Neural progenitor cell (in vitro differentiated cells): ENCODE measurements around the gene SMARCA4. TPM values are rescaled to one million over a fixed set of nuclear protein-coding genes. Genes with fewer than 3 reads are reported as not detected.

ENCODE experiments used
- DNase-seq: peaks from one replicate; pipeline ENCODE4 v3.0.0-alpha.2; 2016; ENCODE audit warnings: low spot score
- H2AFZ ChIP-seq: fragments of 200-600 bp; sonication (generic); replicated peaks from 2 replicates; pipeline ENCODE4 v1.6.1; 2016; ENCODE audit warnings: antibody characterized with exemption
- H3F3A ChIP-seq: fragments of 200-600 bp; sonication (generic); 2 replicates; pipeline ENCODE4 v1.6.1; 2016; ENCODE audit warnings: antibody characterized with exemption, low read depth
- H3K27ac ChIP-seq: fragments of 200-600 bp; sonication (generic); 2 replicates; pipeline ENCODE4 v1.5.1; 2016; ENCODE audit warnings: mild to moderate bottlenecking
- H3K27me3 ChIP-seq: fragments of 200-600 bp; sonication (generic); 2 replicates; pipeline ENCODE4 v1.6.1; 2016; ENCODE audit warnings: mild to moderate bottlenecking, moderate library complexity
- H3K36me3 ChIP-seq: fragments of 200-600 bp; sonication (generic); 2 replicates; pipeline ENCODE4 v1.5.1; 2016
- H3K4me1 ChIP-seq: fragments of 200-600 bp; sonication (generic); 2 replicates; pipeline ENCODE4 v1.6.1; 2016; ENCODE audit warnings: mixed run types
- H3K4me2 ChIP-seq: fragments of 200-600 bp; sonication (generic); 2 replicates; pipeline ENCODE4 v1.6.1; 2016
- H3K4me3 ChIP-seq: fragments of 200-600 bp; sonication (generic); 2 replicates; pipeline ENCODE4 v1.5.1; 2016
- H3K79me2 ChIP-seq: fragments of 200-600 bp; sonication (generic); 2 replicates; pipeline ENCODE4 v1.6.1; 2016; ENCODE audit warnings: low read depth
- H3K9ac ChIP-seq: fragments of 200-600 bp; sonication (generic); 2 replicates; pipeline ENCODE4 v1.6.1; 2016
- H3K9me3 ChIP-seq: fragments of 200-600 bp; sonication (generic); 2 replicates; pipeline ENCODE4 v1.5.1; 2016; ENCODE audit warnings: low read depth
- H4K20me1 ChIP-seq: fragments of 200-600 bp; sonication (generic); 2 replicates; pipeline ENCODE4 v1.6.1; 2016; ENCODE audit warnings: low read depth
- H3K27ac Mint-ChIP-seq: 3 replicates; pipeline ENCODE4 v1.8.0; 2021; ENCODE audit warnings: mixed read lengths
- H3K27me3 Mint-ChIP-seq: 2 replicates; pipeline ENCODE4 v1.8.0; 2022; ENCODE audit warnings: low read depth, mild to moderate bottlenecking, inconsistent platforms, moderate library complexity, mixed read lengths; ENCODE audit not compliant: insufficient read depth
- H3K36me3 Mint-ChIP-seq: 3 replicates; pipeline ENCODE4 v1.8.0; 2021; ENCODE audit warnings: mixed read lengths
- H3K4me1 Mint-ChIP-seq: 3 replicates; pipeline ENCODE4 v1.8.0; 2021; ENCODE audit warnings: mixed read lengths
- H3K4me3 Mint-ChIP-seq: 3 replicates; pipeline ENCODE4 v1.8.0; 2021; ENCODE audit warnings: mild to moderate bottlenecking, moderate library complexity, mixed read lengths
- H3K9me3 Mint-ChIP-seq: 3 replicates; pipeline ENCODE4 v1.8.0; 2020; ENCODE audit warnings: mixed read lengths
- CTCF ChIP-seq: fragments of 200-600 bp; sonication (generic); IDR thresholded peaks from 2 replicates; pipeline ENCODE4 v1.5.1; 2017; ENCODE audit warnings: antibody characterized with exemption, mild to moderate bottlenecking
- EZH2 ChIP-seq: fragments of 200-600 bp; sonication (generic); IDR thresholded peaks from 2 replicates; pipeline ENCODE4 v1.6.1; 2017; ENCODE audit warnings: antibody characterized with exemption, mild to moderate bottlenecking, moderate library complexity
- EZH2phosphoT487 ChIP-seq: fragments of 200-600 bp; sonication (generic); IDR thresholded peaks from 2 replicates; pipeline ENCODE4 v1.6.1; 2017; ENCODE audit warnings: antibody characterized with exemption
- total RNA-seq: library from RNA; depleted of rRNA; stranded (reverse); fragments of >200 nt; gene quantifications from 2 replicates; pipeline ENCODE4 v1.2.3, GENCODE V29; 2015; ENCODE audit warnings: low replicate concordance

The SMARCA4 gene
- total RNA-seq, 1 donor from 2014 or later, result 169 TPM

- no peaks in the 10 kb centered on the region for H3K27me3 ChIP-seq
- no peaks in the 10 kb centered on the region for H3K79me2 ChIP-seq
- H3K27ac ChIP-seq, result no peak overlapping the region
- H3F3A ChIP-seq, result no peaks in the 10 kb centered on the region
- no peak for DNase-seq
- no peak overlapping the region for H3K4me3 ChIP-seq
- no peak overlapping the region for H3K9ac ChIP-seq
- no peak overlapping the region for H3K4me2 ChIP-seq
- Mint-ChIP-seq H3K36me3 (peaks cover 21% of the 10 kb centered on the region), H3K27ac (peak overlapping the region; percentile 46), H3K4me3 (no peak overlapping the region), H3K4me1 (no peaks in the 10 kb centered on the region), H3K27me3 (peaks cover 2% of the 10 kb centered on the region), H3K9me3 (no peaks in the 10 kb centered on the region)
- peaks cover 13% of the 10 kb centered on the region for H4K20me1 ChIP-seq
- no peaks in the 10 kb centered on the region for H3K9me3 ChIP-seq
- H3K4me1 ChIP-seq, result no peaks in the 10 kb centered on the region
- H2AFZ ChIP-seq, result no peak overlapping the region
- H3K36me3 ChIP-seq, result no peaks in the 10 kb centered on the region
- TF ChIP-seq EZH2 (no peak), EZH2phosphoT487 (no peak), CTCF (no peak)
Observed at GRCh38 chr19:11054628-11055027, 93.8 kb downstream of the SMARCA4 start.

GRCh38 chr19:11058246-11059030, 97.6 kb downstream of the SMARCA4 start:
- H3K27ac Mint-ChIP-seq, result no peak overlapping the region
- Histone ChIP-seq H3K4me3 (no peak overlapping the region), H3K4me1 (no peaks in the 10 kb centered on the region), H3K9ac (no peak overlapping the region), H3K27me3 (no peaks in the 10 kb centered on the region), H3K4me2 (no peak overlapping the region), H3K36me3 (no peaks in the 10 kb centered on the region), H4K20me1 (peaks cover 3% of the 10 kb centered on the region), H3K27ac (no peak overlapping the region), H3K9me3 (no peaks in the 10 kb centered on the region), H2AFZ (no peak overlapping the region), H3F3A (no peaks in the 10 kb centered on the region), H3K79me2 (no peaks in the 10 kb centered on the region)
- no peak for DNase-seq
- peaks cover 26% of the 10 kb centered on the region for H3K36me3 Mint-ChIP-seq
- H3K4me3 Mint-ChIP-seq, result peak overlapping the region; percentile 27
- no peaks in the 10 kb centered on the region for H3K9me3 Mint-ChIP-seq
- H3K4me1 Mint-ChIP-seq, result no peaks in the 10 kb centered on the region
- no peaks in the 10 kb centered on the region for H3K27me3 Mint-ChIP-seq
- no peak for TF ChIP-seq CTCF
- no peak for TF ChIP-seq EZH2
- TF ChIP-seq EZH2phosphoT487, result no peak

GRCh38 chr19:11059511-11060358, 98.9 kb downstream of the SMARCA4 start:
- no peaks in the 10 kb centered on the region for H3K9me3 Mint-ChIP-seq
- peaks cover 26% of the 10 kb centered on the region for H3K36me3 Mint-ChIP-seq

More at GRCh38 chr19:11059511-11060358, 98.9 kb downstream of the SMARCA4 start:
- TF ChIP-seq CTCF (no peak), EZH2 (no peak), EZH2phosphoT487 (no peak)
- Histone ChIP-seq H3K4me1 (no peaks in the 10 kb centered on the region), H3K4me3 (no peak overlapping the region), H3K9me3 (no peaks in the 10 kb centered on the region), H3K27ac (no peak overlapping the region), H3K27me3 (no peaks in the 10 kb centered on the region), H4K20me1 (peaks cover 3% of the 10 kb centered on the region), H3K36me3 (no peaks in the 10 kb centered on the region), H3K9ac (no peak overlapping the region), H2AFZ (no peak overlapping the region), H3F3A (no peaks in the 10 kb centered on the region), H3K4me2 (no peak overlapping the region), H3K79me2 (no peaks in the 10 kb centered on the region)
- Mint-ChIP-seq H3K4me3 (no peak overlapping the region), H3K27me3 (no peaks in the 10 kb centered on the region), H3K27ac (peak overlapping the region; percentile 68), H3K4me1 (no peaks in the 10 kb centered on the region)
- DNase-seq, result no peak
